Dedifferentiated amniotic fluid mesenchymal stem cell (primary cell): ENCODE measurements around the gene CD86.

Source experiments
- DNase-seq: peaks from one replicate; pipeline ENCODE4 v3.0.0-alpha.2; 2016; ENCODE audit errors: extremely low spot score

The CD86 gene

DNA sequence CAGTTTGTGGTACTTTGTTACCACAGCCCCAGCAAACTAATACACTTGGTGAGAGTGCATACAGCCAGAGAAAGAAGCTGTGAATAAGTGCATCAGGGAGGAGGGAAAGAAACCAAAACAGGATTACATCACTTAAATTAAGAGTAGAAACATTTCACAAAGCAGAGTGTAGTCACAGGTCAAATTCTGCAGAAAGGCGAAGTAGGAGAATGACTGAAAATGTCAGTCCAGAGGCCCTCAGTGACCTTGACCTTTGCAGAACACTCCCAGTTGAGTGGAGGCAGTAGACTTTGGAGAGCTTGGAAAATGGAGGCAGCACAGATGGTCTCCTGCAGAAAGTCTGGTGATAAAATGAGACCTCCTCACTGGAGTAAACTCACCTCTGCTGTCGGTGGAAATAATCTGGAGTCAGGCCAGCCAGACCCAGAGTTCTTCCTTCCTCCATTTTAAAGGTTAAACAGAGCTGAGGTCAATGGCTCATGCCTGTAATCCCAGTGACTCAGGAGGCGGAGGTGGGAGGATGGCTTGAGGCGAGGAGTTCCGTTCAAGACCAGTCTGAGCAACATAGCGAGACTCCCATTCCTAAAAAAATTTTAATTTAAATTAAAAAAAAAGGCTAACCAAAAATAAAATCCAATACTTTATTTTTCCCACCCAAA, 5.0 kb downstream of the CD86 start:
- DNase-seq, result no peak

DNA sequence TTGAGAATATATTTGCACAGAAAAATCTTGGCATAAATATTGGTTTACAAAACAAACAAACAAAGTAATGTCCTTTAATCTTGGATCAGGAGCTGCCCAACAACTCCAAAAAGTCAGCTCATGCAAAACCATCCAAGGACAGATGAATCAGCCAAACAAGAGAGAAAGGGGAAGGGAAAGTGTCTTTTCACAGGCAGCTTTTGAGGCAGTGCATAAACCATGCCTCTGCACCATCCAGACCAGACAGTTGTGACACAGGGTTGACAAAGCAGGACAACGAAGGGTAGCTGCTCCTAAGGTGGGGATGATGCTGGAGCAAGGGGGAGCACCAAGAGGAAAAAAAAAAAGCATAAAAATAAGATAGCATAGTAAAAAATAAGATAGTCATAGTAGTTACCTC, 8.7 kb downstream of the CD86 start:
- no peak for DNase-seq

DNA sequence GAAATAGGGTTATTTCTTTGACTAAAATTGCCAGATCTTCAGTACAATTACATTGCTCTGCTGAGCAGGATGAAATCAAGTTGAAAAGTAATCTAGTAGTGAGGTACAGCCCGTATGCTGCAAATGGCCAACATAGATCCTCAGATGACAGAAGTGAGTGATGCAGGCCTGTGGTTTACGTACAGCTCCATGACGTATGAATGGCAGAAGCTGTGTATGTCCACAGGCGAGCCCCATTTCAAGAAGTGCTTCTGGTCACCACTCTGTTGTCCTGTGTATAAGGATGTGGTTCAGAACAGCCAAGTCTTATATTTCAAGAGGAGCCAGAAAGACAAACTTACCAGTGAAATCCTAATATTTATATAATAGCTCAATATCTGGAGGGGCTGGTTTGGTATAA, 9.2 kb downstream of the CD86 start:
- DNase-seq, result no peak

DNA sequence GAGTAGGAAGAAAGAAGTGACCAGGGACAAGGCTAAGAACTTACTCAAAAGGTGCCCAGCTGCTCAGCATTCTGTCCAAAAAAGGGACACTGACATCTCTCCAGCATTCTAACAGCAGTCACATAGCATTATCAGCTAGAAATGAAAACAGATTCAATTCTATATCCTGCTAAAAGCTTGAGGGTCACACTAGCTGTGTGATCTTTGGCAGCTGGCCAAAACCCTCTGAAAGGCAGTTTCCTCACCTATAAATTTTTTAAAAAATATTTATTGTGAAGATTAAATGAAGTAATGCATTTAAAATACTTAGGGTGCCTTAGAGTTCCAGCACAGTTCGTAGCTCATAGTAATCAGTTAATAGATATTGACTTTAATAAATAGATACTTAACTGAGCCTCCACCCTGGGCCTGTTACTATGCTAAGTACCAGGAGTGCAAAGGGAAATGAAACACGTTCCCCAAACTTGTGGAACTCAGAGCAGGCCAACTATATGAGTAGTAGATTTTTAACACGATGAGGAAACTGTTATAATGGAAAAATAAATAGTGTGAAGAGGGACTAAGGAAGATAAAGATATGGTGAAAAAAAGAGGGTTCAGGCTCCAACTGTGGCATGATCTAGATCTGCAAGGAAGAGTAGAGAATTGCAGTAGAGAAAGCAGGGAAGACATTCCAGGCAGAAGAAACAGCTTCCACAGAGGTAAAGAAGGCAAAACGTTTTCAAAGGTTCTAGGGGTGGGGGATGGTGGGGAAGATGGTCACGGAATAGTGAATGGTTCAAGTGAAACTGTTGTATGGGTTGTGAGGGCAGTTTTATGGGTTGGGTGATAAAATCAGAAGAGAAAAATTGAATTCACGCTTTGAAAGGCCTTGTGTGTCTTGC, 11.4 kb downstream of the CD86 start:
- DNase-seq, result no peak

DNA sequence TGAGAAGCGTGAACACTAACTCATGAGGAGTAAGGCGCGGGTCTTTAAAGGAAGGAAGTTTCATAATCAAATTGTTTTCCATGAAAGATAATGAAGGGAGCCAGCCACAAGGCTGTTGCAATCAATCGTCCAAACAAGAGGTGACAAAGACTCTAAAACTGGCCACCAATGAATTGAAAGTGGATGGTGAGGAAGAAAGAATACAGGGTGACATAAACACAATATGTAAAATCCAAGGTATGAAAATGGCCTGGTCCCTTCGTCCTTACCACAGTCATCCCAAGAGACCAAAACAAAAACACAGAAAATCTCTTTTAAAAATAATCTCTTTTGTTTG, 12.0 kb downstream of the CD86 start:
- DNase-seq, result no peak

DNA sequence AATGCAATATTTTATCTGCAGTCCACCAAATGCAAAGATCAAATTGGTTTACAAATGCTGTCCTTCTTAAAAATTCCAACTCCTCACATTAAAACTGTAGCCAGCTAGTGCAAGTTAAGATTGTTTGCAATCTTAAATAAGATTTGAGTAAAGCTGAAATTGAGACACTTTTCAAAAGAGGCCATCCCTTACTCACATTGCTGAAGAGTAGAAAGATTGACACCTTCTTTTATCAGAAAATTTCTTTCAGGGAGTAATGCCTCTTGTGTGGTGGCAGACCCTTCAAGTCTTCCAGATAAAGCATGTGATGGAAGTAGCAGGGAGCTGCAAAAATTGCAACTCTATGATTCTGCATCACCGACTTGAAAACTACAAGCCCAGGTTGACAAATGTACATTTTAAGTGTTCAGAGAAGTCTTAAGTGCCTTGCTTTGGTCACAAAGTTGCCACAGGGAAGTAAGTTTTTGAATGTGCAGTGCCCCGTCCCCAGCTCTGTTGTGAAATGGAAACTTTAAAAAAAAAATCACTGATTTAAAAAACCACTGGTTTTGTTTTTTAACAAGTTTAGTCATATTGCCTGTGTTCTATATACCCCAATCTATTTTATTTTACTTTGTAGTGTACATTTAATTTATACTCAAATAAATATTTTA, 12.6 kb downstream of the CD86 start:
- no peak for DNase-seq

DNA sequence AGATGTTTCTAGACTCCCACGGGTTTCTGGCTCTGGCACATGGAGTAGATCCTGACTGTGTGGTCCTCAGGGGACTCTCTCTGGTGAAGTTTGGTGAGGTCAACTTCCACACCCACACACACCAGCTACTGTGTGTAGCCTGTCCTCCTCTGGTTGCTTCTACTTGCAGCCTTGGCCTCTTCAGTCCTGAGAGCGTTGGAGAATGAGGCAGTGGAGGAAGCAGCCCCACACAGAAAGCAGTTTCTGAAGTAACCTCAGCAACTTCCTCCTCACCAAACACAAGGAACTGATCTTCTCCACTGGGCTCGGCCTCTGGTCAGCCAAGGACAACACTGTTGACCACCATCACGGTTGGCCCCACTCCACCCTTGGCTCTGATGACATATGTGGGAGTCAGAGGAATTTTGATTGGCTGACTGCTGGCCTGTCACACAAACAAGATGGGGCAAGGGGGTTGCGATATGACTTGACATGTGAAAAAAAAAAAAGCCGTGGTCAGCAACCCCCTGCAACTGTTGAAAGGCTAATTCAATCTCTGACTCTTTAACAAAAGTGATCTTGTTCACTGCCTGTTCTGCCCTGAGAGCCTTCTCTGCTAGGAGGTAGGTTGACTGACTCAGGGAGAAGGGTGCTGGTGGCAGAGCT, 19.6 kb downstream of the CD86 start:
- DNase-seq, result no peak

DNA sequence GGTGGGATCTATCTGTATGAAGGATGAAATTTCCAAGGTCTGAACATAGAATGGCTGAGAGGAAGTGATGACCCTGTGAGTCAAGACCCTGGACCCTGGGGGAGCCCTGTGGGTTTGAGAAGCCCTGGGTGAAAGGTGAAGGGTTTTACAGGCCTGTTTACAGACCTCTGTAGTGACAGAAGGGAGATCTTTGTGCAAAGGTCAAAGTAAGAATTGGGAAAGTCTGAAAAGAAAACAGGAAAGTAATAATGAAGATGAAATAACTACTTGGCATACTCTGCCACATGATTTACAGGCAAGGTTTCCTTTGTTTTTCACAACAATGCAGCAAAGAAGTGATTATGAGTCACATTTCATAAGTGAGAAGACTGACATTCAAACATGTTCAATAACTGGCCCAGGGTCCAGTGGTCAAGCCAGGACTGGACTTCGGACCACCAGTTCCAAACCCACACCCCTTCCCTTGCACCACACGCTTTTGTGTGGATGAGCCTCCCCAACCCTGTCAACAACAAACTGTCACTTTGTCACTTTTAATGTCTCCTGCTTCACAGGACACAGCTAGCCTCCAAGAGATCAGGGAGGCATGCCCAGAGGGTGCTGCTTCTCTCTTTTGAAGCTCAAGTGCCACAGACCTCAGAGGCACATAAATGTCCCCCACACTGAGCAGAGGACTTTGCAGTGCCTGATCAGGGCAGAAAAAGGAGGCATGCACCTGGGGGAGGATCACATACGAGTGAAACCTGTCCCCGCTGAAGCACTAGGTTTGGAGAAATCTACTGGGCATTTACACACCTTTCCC, 21.5 kb downstream of the CD86 start:
- DNase-seq, result no peak

DNA sequence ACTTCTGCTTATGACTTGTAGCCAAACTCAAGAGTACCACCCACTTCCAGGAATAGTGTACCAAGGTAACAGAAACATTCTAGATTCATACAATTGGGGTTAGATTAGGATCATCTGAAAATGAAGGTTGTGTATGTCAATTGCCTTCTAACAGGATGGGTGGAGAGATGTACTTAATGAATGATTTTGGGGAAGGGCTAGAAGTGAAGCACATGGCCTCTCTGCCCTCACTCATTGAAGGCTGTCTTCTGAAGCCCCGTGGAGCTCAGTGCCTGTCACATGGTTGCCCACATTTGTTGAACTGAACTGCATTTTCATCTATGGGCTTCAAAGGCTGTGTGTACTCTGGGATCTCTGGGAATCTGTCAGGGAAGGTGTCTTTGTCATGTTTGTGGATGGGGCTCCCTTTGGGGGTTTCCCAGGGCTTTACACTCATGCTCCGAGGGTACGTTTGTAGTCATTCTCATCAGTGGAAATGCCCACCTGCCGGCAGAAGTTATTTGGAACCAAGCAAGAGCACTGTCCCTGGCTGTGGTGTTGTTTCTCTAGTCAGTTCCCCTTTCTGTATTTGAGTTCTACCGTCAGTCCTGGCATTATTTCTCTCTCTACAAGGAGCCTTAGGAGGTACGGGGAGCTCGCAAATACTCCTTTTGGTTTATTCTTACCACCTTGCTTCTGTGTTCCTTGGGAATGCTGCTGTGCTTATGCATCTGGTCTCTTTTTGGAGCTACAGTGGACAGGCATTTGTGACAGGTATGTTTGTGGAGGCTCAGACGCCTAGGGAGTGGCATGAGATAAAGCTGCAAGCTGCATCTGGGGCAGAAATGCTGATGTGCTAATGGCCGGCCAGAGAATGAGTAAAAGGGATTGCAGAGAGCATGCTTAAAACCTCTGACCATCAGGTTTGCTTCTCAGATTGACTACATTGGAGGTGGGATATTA, 22.4 kb downstream of the CD86 start:
- no peak for DNase-seq

DNA sequence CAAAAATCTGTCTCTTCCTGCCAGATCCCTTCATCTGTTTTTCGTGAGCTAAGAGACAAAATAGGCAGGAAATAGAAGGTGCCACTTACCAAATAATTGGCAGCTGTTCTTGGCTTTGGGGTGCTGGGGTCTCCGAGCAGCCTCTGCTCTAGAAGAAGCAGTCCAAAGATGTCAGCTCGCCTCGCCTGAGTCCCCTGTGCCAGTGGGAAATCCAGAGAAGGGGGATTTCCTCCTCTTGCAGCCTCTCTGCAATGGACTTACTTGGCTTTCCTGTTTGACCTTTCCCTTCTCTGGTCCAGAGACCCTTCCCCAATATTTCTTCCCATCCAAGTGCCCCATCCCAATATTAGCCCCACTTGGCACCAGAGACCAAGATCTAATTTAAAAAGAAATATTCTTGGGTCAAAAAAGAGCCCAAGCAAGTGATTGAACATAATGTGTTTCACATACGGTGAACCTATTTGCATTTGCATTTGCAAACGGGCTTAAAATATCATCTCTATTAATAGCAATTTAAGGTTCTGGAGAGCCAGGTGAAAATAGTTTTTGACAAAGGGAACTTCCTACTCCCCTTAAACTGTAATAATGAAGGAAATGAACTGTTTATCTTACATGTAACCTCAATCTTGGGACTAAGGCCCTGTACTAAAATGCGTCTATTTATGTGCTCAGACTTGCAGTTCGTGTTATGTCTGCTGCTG, 23.2 kb downstream of the CD86 start:
- no peak for DNase-seq

DNA sequence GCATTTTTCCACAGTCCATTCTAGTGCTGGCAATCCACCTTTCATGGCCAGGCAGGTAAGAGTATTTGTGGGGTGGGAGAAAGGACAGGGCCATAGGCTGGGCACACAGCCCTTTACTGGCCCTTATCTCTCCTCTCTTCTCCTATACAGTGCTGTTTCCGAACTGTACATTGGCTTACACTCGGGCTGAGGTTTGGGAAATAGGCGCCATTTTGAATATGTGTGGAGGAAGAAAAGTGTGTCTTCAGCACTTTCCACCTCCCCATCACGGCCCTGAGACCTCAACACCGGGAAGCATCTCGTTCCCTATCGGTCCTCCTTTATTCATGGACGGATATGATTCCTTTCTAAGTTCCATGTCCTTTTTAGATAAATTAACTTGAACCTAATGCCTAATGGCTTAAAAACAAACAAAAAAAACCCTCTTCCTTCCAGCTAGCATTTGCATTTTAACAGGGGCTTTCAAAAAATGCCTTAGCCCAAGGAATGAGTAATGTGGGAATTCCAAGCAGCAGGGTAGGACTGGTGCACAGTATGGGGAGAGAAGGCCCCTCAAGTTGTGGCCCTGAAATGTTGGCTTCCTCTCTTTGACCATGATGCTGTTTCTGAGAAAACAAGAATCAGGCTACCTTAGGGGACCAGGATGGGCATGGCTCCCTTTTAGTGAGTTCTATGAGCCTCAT, 24.5 kb downstream of the CD86 start:
- DNase-seq, result no peak

DNA sequence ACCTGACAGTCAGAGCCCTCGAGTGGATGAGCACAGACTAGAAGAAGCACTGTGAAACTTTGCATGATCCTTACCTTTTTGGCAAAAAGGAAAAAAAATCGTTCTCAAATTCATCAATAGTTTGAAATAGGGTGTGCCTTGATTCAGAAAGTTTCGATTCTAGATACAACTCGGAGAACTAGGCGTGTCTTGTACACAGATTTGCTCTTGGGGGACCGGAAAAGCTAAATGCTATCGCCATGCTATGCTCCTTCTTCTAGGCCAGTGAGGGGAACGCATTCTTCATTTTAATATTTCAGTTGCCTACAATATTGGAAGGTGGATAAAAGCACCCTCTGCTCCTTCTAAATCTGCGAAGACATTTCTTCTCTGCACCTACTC, 25.0 kb downstream of the CD86 start:
- DNase-seq, result no peak

DNA sequence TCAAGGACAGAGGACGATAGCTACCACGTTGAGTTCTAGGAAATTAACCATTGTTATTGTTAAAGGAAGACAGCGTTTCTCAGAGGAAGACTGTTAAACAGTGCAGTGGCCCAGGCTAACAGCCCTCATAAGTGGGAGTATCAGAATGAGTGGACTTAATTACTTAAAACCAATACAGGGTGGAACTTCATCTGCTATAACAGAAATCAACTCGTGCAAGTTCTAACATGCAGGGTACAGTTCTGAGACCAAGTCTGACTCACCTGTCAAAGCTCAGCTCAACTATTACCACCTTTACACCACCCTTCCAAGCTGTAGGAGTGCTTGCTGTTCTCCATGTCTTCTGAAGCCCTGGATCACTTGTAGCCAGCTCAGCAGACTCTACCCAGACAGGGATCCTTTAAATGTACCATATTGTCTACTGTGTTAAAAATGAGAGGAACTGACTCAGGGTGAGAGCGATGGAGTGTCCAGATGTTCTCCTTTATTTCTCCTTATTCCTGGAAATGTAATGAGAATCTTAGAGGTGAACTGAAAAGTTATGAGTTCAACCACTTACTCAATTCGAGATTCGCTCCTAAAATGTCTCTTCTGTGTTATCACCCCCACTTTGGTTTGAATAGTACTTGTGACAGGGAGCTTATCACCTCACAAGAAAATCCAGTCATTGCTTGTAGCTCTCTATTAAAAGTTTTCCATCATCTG, 26.5 kb downstream of the CD86 start:
- DNase-seq, result no peak

DNA sequence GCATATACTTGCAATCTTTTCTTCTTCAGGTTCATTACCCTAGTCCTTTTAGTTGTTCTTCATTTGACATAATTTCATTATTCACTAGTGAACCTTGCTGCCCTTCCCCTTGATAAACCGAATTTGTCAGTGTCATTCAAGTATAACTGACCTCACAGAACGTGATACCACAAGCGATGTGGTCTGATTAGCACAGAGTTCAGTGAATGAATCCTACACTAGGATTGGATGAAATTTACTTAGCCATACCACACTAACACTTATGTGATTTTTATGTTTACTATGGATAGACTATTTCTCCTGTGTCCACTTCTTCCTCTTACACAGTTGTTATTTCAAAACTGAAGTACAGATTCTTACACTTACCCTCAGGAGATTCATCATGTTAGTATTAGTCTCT, 27.2 kb downstream of the CD86 start:
- no peak for DNase-seq

DNA sequence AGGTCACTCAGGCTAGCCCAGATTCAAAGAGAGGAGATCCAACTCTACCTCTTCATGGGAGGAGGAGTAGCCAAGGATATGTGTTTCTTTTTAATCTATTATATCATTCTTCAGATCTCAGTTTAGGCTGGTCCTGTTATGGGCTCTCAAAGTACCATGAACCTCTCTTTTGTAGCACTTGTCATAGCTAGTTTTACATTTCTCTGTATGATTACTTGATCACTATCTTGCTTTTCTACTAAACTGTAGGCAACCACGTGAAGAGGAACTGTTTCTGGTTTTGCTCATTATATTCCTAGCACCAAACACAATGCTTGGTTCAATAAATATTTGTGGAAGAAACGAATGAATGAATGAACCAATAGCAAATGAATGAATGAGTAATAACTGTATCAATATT, 29.6 kb downstream of the CD86 start:
- DNase-seq, result no peak

DNA sequence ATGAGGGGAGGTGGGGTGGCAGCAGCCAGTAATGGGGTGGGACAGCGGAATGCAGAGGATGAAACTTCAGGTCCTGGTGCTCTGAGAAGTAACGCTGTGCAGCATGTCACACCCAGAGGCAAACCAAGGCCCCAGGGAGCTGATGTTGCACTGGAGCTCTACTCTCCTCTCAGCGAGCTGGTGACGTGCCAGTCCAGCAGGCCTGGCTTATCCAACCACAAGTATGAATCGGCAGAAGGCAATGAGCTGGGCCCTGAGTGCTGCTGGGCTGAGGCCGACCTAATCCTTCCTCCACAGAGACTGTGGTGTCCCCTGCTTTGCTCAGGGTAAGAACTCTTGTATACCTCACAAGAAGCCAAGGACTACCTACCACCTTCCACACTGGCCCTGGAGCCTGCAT, 30.5 kb downstream of the CD86 start:
- DNase-seq, result no peak

DNA sequence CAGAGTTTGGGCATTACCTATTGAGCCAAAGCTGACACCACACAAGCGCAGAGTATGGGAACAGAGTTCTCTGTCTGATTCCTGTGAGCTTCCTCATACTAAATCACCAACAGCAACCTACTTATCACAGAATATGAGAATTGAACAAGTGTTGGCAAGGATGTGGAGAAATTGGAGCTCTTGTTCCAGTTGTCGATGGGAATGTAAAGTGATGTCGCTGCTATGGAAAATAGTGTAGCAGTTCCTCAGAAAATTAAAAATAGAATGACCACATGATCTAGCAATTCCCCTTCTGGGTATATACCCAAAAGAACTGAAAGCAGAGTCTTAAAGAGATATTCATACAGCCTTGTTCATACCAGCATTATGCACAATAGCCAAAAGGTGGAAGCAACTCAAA, 33.4 kb downstream of the CD86 start:
- no peak for DNase-seq

DNA sequence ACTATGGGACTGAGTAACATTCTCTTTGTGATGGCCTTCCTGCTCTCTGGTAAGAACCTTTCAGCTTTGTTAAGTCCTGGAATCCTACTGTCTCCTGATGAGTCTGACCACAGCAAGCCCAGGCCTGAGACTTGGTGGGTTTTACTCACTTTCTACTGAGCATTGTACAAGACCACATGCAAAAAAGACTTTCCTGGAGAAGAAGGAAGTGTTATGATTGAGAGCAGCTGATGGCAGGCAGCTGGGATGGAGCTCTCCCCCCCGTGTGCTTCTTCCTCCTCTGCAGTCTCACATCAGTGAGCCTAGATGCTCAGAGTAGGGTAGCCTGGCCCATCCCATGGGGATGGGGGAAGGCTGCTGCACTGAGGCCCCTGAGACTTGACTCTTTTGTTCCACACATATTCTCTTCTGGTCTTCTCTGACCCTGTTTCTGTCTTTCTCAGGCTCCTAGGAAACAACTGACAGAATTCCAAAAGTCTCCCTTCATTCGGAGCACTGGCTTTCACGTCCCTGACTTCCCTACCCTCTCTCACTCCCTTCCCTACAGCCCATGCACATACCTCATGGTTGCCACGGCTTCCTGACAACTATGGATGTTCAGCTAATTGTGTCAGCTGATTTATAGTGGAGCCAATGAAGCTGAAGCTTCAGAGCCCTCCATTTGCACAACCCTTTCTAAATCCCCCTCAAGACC, 36.6 kb downstream of the CD86 start:
- no peak for DNase-seq
